Loucy (cell line): ENCODE data around the gene LMTK3.

Experiments used
- H2AFZ ChIP-seq: fragments of 200-600 bp; sonication (generic); 2 replicates; pipeline ENCODE4 v1.6.0; 2016; ENCODE audit warnings: antibody characterized with exemption, mild to moderate bottlenecking, low read length, moderate library complexity
- H3F3A ChIP-seq: fragments of 200-600 bp; 2 replicates; pipeline ENCODE4 v1.6.0; 2016; ENCODE audit warnings: antibody characterized with exemption, low read depth, mild to moderate bottlenecking
- H3K27me3 ChIP-seq: fragments of 200-600 bp; sonication (generic); 2 replicates; pipeline ENCODE4 v1.6.1; 2014; ENCODE audit warnings: low read length, mild to moderate bottlenecking; ENCODE audit not compliant: insufficient read depth, poor library complexity, severe bottlenecking
- H3K36me3 ChIP-seq: fragments of 200-600 bp; sonication (generic); 2 replicates; pipeline ENCODE4 v1.6.1; 2016; ENCODE audit warnings: low read length; ENCODE audit not compliant: insufficient read depth
- H3K4me1 ChIP-seq: fragments of 200-600 bp; sonication (generic); 2 replicates; pipeline ENCODE4 v1.5.1; 2014; ENCODE audit warnings: low read length, mild to moderate bottlenecking; ENCODE audit not compliant: insufficient read depth, poor library complexity, severe bottlenecking
- H3K4me2 ChIP-seq: fragments of 200-600 bp; sonication (generic); 2 replicates; pipeline ENCODE4 v1.6.0; 2014; ENCODE audit warnings: antibody characterized with exemption, low read length, low read depth, mild to moderate bottlenecking; ENCODE audit not compliant: poor library complexity, severe bottlenecking
- H3K4me3 ChIP-seq: fragments of 200-600 bp; sonication (generic); 2 replicates; pipeline ENCODE4 v1.5.1; 2014; ENCODE audit warnings: low read length, mild to moderate bottlenecking, mixed read lengths; ENCODE audit not compliant: poor library complexity, severe bottlenecking
- H3K79me2 ChIP-seq: fragments of 200-600 bp; sonication (generic); 2 replicates; pipeline ENCODE4 v1.6.1; 2014; ENCODE audit warnings: low read length; ENCODE audit not compliant: insufficient read depth
- H3K9ac ChIP-seq: fragments of 200-600 bp; sonication (generic); 2 replicates; pipeline ENCODE4 v1.6.0; 2014; ENCODE audit warnings: mild to moderate bottlenecking, low read depth, low read length, moderate library complexity; ENCODE audit not compliant: poor library complexity, severe bottlenecking
- H3K9me2 ChIP-seq: fragments of 200-600 bp; sonication (generic); replicated peaks from 2 replicates; pipeline ENCODE4 v1.6.1; 2016; ENCODE audit warnings: low read depth, low read length, mixed read lengths
- H3K9me3 ChIP-seq: fragments of 200-600 bp; sonication (generic); 2 replicates; pipeline ENCODE4 v1.6.1; 2014; ENCODE audit warnings: mild to moderate bottlenecking, antibody characterized with exemption, low read length, low read depth; ENCODE audit not compliant: insufficient read depth
- H4K20me1 ChIP-seq: fragments of 200-600 bp; sonication (generic); 2 replicates; pipeline ENCODE4 v1.6.0; 2014; ENCODE audit warnings: antibody characterized with exemption, low read length, mild to moderate bottlenecking; ENCODE audit not compliant: insufficient read depth, poor library complexity, severe bottlenecking
- CTCF ChIP-seq: fragments of 200-600 bp; sonication (generic); conservative IDR thresholded peaks from 2 replicates; pipeline ENCODE4 v1.5.1; 2014; ENCODE audit warnings: mild to moderate bottlenecking, antibody characterized with exemption, low read length
- EZH2phosphoT487 ChIP-seq: fragments of 200-600 bp; IDR thresholded peaks from 2 replicates; pipeline ENCODE4 v1.6.1; 2018; ENCODE audit warnings: antibody characterized with exemption, mild to moderate bottlenecking, moderate library complexity, borderline replicate concordance

LMTK3 gene

GRCh38 chr19:48461982-48462655 is 49.5 kb downstream of the LMTK3 start:
- TF ChIP-seq CTCF: no peak
- no peak for TF ChIP-seq EZH2phosphoT487
- no peak overlapping the region for H2AFZ ChIP-seq
- H3F3A ChIP-seq: no peaks in the 10 kb centered on the region
- H3K4me3 ChIP-seq: no peak overlapping the region
- H3K9ac ChIP-seq: no peak overlapping the region
- no peaks in the 10 kb centered on the region for H3K4me1 ChIP-seq
- no peak overlapping the region for H3K4me2 ChIP-seq
- H3K36me3 ChIP-seq: peaks cover 3% of the 10 kb centered on the region; the same call in 1 of the 2 replicates
- H3K79me2 ChIP-seq: no peaks in the 10 kb centered on the region
- no peaks in the 10 kb centered on the region for H3K27me3 ChIP-seq
- H4K20me1 ChIP-seq: no peaks in the 10 kb centered on the region
- H3K9me2 ChIP-seq: no peaks in the 10 kb centered on the region
- no peaks in the 10 kb centered on the region for H3K9me3 ChIP-seq

GRCh38 chr19:48461651-48461981 is 50.0 kb downstream of the LMTK3 start:
- no peak overlapping the region for H3K4me2 ChIP-seq
- no peak overlapping the region for H3K4me3 ChIP-seq
- no peaks in the 10 kb centered on the region for H3K79me2 ChIP-seq
- no peaks in the 10 kb centered on the region for H3K9me2 ChIP-seq
- H3K9me3 ChIP-seq: no peaks in the 10 kb centered on the region
- no peaks in the 10 kb centered on the region for H3F3A ChIP-seq
- no peaks in the 10 kb centered on the region for H4K20me1 ChIP-seq
- H3K4me1 ChIP-seq: no peaks in the 10 kb centered on the region
- no peak overlapping the region for H2AFZ ChIP-seq
- peaks cover 6% of the 10 kb centered on the region; the same call in 1 of the 2 replicates for H3K36me3 ChIP-seq
- no peak overlapping the region for H3K9ac ChIP-seq
- H3K27me3 ChIP-seq: no peaks in the 10 kb centered on the region
- no peak for TF ChIP-seq CTCF
- no peak for TF ChIP-seq EZH2phosphoT487

- peaks cover 12% of the 10 kb centered on the region; the same call in 1 of the 2 replicates for H3K36me3 ChIP-seq
- no peaks in the 10 kb centered on the region for H4K20me1 ChIP-seq
- no peaks in the 10 kb centered on the region for H3K9me3 ChIP-seq
Observed at GRCh38 chr19:48458016-48458415, 53.6 kb downstream of the LMTK3 start.

More at GRCh38 chr19:48458016-48458415, 53.6 kb downstream of the LMTK3 start:
- Histone ChIP-seq H3K4me3 (no peak overlapping the region), H3F3A (no peaks in the 10 kb centered on the region), H3K9me2 (no peaks in the 10 kb centered on the region), H3K79me2 (no peaks in the 10 kb centered on the region; the same call in 1 of the 2 replicates), H3K4me1 (no peaks in the 10 kb centered on the region), H2AFZ (no peak overlapping the region), H3K4me2 (no peak overlapping the region), H3K27me3 (no peaks in the 10 kb centered on the region), H3K9ac (no peak overlapping the region)
- no peak for TF ChIP-seq CTCF
- no peak for TF ChIP-seq EZH2phosphoT487
